Measurements from ENCODE around the gene RTTN. TPM values are rescaled to one million over a fixed set of nuclear protein-coding genes. Genes with fewer than 3 reads are reported as not detected.

Gene RTTN
- total and polyA plus RNA-seq, 2 donors: 5.1 to 60.5 TPM

DNA sequence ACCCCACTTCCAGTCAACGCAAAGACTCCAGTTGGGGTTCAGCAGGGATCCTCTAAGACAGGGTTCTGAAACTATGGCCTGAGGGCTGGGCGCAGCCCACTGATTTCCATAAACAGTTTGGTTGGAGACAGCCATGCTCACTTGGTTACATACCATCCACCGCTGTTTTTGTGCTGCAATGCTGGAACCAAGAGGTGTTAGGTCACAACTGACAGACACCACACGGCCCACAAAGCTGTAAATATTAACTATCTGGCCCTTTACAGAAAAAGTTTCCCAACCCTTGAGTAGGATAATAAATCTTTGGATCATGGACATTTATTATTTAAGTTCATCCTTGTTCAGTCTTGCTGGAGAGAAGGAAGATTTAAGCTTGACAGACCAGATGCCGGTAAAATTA lies 249.4 kb downstream of the RTTN start:
- DNase-seq (ENCODE audit: extremely low spot score): no peak
- no peak overlapping the region for H3K27ac ChIP-seq (ENCODE audit: low read depth)
- WGBS: 47% methylated on average over 5 of the region's 5 CpGs

DNA sequence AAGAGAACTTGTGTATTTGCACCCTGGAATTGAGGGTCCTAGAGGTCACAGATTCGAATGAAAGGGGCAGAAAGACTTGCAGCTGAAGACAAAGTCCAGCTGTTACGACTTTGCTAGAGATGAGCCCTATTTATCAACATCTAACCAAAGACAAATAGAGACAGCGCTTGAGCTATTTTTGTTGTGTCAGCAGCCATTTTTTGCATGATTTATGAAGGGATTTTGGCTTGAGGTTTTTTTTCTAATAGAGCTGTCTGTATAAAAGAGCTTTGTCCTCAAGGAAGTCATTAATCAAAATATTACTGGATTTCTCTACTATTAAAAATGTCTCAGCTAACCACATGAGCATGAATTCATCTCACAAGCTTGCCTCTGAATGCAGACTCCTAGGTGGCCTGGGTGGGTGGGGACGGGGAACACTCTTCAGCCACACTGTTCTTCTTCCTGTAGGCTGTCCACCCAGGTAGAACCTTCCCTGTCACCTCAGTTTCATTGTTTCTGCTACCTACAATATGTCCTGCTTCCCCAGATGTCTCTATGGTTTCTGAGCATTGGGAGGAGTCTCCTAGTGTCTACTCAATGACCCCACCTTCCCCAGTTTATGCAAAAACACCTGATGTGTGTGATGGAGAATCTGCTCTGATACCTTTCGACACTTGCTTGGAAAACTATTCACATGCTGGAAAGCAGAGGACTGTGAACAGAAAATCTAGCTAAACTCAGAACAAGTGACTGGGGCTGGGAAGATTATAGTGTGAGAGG lies 250.6 kb downstream of the RTTN start:
- Histone ChIP-seq H3K27ac (ENCODE audit: low read depth) (no peak overlapping the region), H3K36me3 (ENCODE audit: insufficient read depth) (no peaks in the 10 kb centered on the region), H3K4me3 (ENCODE audit: low read depth, low read length) (no peak overlapping the region), H3K4me1 (ENCODE audit: insufficient read depth) (no peaks in the 10 kb centered on the region)
- WGBS: 49% methylated on average over 5 of the region's 5 CpGs
- no peak for DNase-seq (ENCODE audit: extremely low spot score)

More for the DNA sequence above, 249.4 kb downstream of the RTTN start:
- no peaks in the 10 kb centered on the region for H3K4me1 ChIP-seq (ENCODE audit: insufficient read depth)
- no peak overlapping the region for H3K4me3 ChIP-seq (ENCODE audit: low read depth, low read length)
- no peaks in the 10 kb centered on the region for H3K36me3 ChIP-seq (ENCODE audit: insufficient read depth)

DNA sequence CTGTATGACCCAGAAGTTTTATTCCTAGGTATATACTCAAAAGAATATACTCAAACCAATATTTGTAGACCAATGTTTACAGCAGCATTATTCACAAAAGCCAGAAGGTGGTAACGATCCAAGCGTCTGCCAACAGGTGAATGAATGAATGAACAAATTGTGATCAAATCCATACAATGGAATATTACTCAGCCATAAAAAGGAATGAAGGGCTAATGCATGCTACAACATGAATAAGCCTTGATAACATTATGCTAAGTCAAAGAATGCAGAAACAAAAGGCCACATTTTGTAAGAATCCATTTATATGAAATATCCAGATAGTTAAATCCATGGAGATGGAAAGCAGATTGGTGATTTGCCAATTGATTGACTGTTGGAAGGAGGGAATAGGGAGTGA lies 252.3 kb downstream of the RTTN start:
- 98% methylated on average over 2 of the region's 2 CpGs for WGBS
- Histone ChIP-seq H3K4me1 (ENCODE audit: insufficient read depth) (no peaks in the 10 kb centered on the region), H3K4me3 (ENCODE audit: low read depth, low read length) (no peak overlapping the region), H3K36me3 (ENCODE audit: insufficient read depth) (no peaks in the 10 kb centered on the region), H3K27ac (ENCODE audit: low read depth) (no peak overlapping the region)
- no peak for DNase-seq (ENCODE audit: extremely low spot score)

Other genes with a start within 250 kb of the RTTN start
- 40.1 TPM for gene SOCS6, start 83.4 kb upstream of the RTTN start, total RNA-seq
- 12.1 TPM for gene SOCS6, start 83.4 kb upstream of the RTTN start, polyA plus RNA-seq

Data from urinary bladder (tissue), 4 donors.